ENCODE results near the gene PPA2. TPM values are rescaled to one million over a fixed set of nuclear protein-coding genes. Genes with fewer than 3 reads are reported as not detected.

The PPA2 gene
- total RNA-seq, 1 experiment from 2014 or later, result 86.6 TPM

- intact Hi-C loops (cut with micrococcal nuclease; ENCODE audit: unreplicated experiment), result no loop called here
- BruUV-seq (replicated peaks), result no TSS peak
- no peaks in the 10 kb centered on the region for H3K36me3 Mint-ChIP-seq (ENCODE audit: insufficient read depth, unreplicated experiment)
- DNase-seq, result no peak
- no peak overlapping the region for H3K4me3 Mint-ChIP-seq (ENCODE audit: low read depth, unreplicated experiment)
- no peaks in the 10 kb centered on the region for H3K4me1 Mint-ChIP-seq (ENCODE audit: low read depth, unreplicated experiment)
- H3K9me3 Mint-ChIP-seq (ENCODE audit: low read depth, unreplicated experiment), result peaks cover 3% of the 10 kb centered on the region
- CTCF ChIA-PET, result no interaction called here
- no peak for TF ChIP-seq CTCF (IDR thresholded peaks at IDR 0.05; ENCODE audit: unreplicated experiment)
- no peak overlapping the region for H3K27ac Mint-ChIP-seq (ENCODE audit: unreplicated experiment)
- no peaks in the 10 kb centered on the region for H3K27me3 Mint-ChIP-seq (ENCODE audit: unreplicated experiment)
Measured at GRCh38 chr4:105509291-105509690, 35.4 kb upstream of the PPA2 start.

GRCh38 chr4:105504744-105505143 is 30.9 kb upstream of the PPA2 start:
- Mint-ChIP-seq H3K4me3 (ENCODE audit: low read depth, unreplicated experiment) (no peak overlapping the region), H3K27ac (ENCODE audit: unreplicated experiment) (no peak overlapping the region), H3K4me1 (ENCODE audit: low read depth, unreplicated experiment) (no peaks in the 10 kb centered on the region), H3K9me3 (ENCODE audit: low read depth, unreplicated experiment) (no peaks in the 10 kb centered on the region), H3K27me3 (ENCODE audit: unreplicated experiment) (no peaks in the 10 kb centered on the region), H3K36me3 (ENCODE audit: insufficient read depth, unreplicated experiment) (no peaks in the 10 kb centered on the region)
- CTCF ChIA-PET, result no interaction called here
- intact Hi-C loops (cut with micrococcal nuclease; ENCODE audit: unreplicated experiment), result no loop called here
- TF ChIP-seq CTCF (IDR thresholded peaks at IDR 0.05; ENCODE audit: unreplicated experiment), result no peak
- DNase-seq, result no peak
- BruUV-seq (replicated peaks), result no TSS peak

GRCh38 chr4:105503484-105503883 is 29.6 kb upstream of the PPA2 start:
- no peak overlapping the region for H3K27ac Mint-ChIP-seq (ENCODE audit: unreplicated experiment)
- no peak overlapping the region for H3K4me3 Mint-ChIP-seq (ENCODE audit: low read depth, unreplicated experiment)
- no peaks in the 10 kb centered on the region for H3K27me3 Mint-ChIP-seq (ENCODE audit: unreplicated experiment)
- BruUV-seq (replicated peaks), result no TSS peak
- H3K4me1 Mint-ChIP-seq (ENCODE audit: low read depth, unreplicated experiment), result no peaks in the 10 kb centered on the region
- intact Hi-C loops (cut with micrococcal nuclease; ENCODE audit: unreplicated experiment), result no loop called here
- no peaks in the 10 kb centered on the region for H3K36me3 Mint-ChIP-seq (ENCODE audit: insufficient read depth, unreplicated experiment)
- H3K9me3 Mint-ChIP-seq (ENCODE audit: low read depth, unreplicated experiment), result no peaks in the 10 kb centered on the region
- CTCF ChIA-PET, result no interaction called here
- no peak for TF ChIP-seq CTCF (IDR thresholded peaks at IDR 0.05; ENCODE audit: unreplicated experiment)
- no peak for DNase-seq

GRCh38 chr4:105496899-105497298 is 23.0 kb upstream of the PPA2 start:
- TF ChIP-seq CTCF (IDR thresholded peaks at IDR 0.05; ENCODE audit: unreplicated experiment), result no peak
- no TSS peak for BruUV-seq (replicated peaks)
- peak; percentile 15 for DNase-seq
- Mint-ChIP-seq H3K36me3 (ENCODE audit: insufficient read depth, unreplicated experiment) (no peaks in the 10 kb centered on the region), H3K4me3 (ENCODE audit: low read depth, unreplicated experiment) (no peak overlapping the region), H3K27me3 (ENCODE audit: unreplicated experiment) (no peaks in the 10 kb centered on the region), H3K4me1 (ENCODE audit: low read depth, unreplicated experiment) (no peaks in the 10 kb centered on the region), H3K27ac (ENCODE audit: unreplicated experiment) (no peak overlapping the region), H3K9me3 (ENCODE audit: low read depth, unreplicated experiment) (no peaks in the 10 kb centered on the region)
- CTCF ChIA-PET, result interaction anchor here (0.7 kb wide), 1 partner anchor 90 kb away, joined by 5 read pairs; no protein-coding TSS in a partner anchor
- intact Hi-C loops (cut with micrococcal nuclease; ENCODE audit: unreplicated experiment), result loop anchor here (2.0 to 5.0 kb wide), 2 partner anchors 175 to 218 kb away; no protein-coding TSS in a partner anchor

All from Calu3 (cell line).